ENCODE results near the gene GPSM1.
"Not testable (repeated sequence)": the region's sequence is repeated elsewhere in the genome, so short reads cannot be mapped to it uniquely, and the experiment has no call there.

DNA sequence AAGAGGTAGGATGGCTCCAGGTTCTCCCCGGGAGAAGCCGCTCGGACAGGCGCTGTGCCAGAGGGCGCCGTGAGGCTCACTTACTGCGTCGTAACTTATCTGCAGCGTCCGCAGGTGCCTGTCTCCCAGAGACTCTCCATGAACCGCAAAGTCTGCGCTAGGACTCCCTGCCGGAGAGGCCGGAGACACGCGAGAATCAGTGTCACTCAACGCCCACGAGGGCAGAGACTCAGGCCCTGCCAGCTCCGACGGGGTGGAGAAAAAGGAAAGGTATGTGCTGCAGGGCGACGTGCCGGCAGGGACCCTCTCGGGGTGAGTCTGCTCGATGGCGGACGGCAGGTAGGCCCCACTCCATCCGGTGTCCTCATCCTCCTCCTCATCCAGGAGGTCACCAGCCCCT is 79.7 kb downstream of the GPSM1 start:
- TF ChIP-seq, protein P1, sequence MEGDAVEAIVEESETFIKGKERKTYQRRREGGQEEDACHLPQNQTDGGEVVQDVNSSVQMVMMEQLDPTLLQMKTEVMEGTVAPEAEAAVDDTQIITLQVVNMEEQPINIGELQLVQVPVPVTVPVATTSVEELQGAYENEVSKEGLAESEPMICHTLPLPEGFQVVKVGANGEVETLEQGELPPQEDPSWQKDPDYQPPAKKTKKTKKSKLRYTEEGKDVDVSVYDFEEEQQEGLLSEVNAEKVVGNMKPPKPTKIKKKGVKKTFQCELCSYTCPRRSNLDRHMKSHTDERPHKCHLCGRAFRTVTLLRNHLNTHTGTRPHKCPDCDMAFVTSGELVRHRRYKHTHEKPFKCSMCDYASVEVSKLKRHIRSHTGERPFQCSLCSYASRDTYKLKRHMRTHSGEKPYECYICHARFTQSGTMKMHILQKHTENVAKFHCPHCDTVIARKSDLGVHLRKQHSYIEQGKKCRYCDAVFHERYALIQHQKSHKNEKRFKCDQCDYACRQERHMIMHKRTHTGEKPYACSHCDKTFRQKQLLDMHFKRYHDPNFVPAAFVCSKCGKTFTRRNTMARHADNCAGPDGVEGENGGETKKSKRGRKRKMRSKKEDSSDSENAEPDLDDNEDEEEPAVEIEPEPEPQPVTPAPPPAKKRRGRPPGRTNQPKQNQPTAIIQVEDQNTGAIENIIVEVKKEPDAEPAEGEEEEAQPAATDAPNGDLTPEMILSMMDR (IDR thresholded peaks at IDR 0.05): not testable (repeated sequence)
- not testable (repeated sequence) for TF ChIP-seq POLR2A (IDR thresholded peaks at IDR 0.05)
